NCI-H2196 (cell line): Measurements from ENCODE around the gene PFDN4.

Source experiments
- DNase-seq: peaks from one replicate; lab custom pipeline; 2025; ENCODE audit not compliant: unreplicated experiment; lab: John Stamatoyannopoulos, UW

Gene PFDN4, protein sequence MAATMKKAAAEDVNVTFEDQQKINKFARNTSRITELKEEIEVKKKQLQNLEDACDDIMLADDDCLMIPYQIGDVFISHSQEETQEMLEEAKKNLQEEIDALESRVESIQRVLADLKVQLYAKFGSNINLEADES

DNA sequence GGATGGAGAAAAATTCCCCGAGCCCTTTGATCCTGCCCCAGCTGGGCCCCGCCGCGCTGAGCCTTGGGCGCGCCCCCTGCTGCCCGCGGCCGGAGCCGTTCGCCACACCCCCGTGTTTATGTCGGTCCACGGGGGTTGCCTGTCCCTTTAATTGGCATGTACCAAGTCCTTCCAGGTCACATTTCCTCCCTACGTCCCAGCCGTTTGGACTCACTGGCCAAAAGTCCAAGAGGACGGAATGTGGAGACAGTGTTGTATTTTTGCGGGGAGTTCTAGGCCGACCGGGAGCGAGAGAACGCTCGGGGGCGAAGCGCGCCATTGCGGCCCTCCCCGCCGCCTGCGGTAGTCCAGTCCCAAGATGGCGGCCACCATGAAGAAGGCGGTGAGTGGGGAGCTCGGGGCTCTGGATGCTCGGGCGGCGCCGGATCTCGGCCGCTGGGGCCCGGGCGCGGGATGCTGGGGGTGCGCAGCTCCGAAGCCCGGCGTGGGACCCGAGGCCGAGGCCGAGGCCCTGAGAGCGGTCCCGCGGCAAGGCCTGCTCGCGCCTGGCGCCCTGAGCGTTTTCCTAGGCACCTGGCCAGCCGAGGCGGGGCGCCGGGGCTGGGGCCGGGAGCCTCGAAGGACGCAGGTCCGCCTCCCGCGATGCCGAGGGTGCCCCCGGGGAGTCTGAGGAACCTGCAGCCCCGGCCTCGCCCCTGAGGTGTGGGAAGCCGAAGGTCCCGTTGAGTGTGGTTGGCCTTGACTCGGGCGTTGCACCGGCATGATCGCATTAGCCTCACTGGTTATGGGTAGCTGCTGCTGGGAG lies at the start of gene PFDN4:
TSS of gene PFDN4 (plus strand) at position 345 of the 805 bp plus-strand sequence. CDS start at position 359, 14 bp downstream.
- peak; percentile 77 for DNase-seq

DNA sequence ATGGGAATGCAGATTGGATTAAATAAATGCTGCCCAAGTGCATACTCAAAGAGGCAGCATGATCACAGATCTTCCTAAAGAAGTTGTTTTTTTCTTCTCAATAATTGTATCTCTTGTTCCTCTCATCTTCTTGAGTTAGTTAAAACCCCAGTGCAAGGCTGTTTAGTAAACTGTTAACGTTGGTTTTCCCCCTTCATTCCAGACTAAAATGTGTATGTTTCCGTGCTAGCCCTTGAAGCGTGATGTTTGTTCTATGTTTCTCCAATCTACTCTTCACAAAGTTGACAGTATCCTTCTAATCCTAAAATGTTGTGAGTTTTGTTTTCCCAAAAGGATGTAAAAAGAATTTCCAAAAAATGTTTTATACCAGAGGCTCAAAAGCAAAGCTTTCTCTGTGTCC lies 49.7 kb upstream of the PFDN4 start:
- DNase-seq = no peak

DNA sequence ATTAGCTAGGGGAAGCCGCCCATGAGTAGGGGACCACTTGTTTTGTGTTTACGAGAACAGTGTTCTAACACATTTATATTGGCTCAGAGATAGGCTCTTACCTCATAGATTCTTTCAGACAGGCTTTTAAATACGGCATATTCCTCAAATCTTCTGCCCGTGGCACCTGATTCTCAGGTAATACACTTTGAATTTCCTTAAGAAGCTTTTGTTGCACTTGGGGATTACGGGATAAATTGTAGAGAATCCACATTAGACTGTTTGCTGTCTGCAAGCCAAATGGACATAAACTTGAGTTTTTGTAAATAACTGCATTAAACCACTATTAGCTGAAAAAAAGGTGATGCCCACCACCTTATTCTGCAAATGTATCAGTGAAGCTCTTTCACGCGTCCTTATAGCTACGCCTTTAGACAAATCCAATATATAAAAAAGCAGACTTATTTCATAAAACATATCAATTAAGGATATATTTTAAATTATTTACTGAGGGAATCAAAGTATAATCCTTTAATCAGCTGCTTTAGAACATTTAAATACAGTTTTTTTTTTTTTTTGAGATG lies 49.0 kb upstream of the PFDN4 start:
- no peak for DNase-seq

DNA sequence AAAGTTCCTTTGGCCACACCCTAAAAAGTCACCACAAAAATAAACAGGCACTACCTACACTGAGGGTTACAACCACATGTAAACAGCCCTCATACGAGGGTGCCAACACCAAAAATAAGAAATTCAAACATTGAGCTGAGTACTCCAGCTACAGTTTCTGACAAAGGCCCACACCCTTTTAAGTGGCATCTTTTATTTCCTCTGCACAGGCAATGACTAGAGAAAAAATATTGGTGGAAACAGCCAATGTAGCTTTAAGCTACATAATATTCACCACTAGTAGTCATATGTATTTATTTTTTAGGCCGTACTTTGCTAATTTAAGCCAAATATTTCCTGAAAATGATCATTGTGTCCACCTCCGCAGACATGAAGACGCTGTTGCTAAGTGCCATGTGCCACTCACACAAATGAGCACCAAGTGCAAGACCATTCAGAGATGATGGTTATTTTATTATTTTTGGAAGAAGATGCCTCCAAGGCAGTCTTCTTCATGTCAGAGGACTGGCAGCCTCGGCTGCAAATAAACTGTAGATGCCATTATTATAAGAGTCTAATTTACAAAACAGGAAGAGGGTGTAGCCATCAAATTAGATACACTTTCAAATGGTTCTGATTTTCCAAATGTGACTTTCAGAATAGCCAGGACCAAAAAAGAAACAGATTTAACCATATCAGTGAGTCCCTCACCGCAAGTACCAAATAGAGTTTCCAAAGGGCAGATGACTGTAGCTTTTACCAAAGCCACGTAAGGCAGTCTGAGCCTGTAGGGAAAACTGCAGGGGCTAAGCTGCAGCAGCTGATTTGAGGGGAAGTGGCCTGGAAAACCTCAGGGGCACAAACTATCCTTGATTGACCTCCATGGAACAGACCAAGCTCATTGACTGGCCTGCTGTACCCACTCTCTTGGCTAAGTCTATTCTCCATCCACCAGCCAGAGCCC lies 47.6 kb upstream of the PFDN4 start:
- no peak for DNase-seq

DNA sequence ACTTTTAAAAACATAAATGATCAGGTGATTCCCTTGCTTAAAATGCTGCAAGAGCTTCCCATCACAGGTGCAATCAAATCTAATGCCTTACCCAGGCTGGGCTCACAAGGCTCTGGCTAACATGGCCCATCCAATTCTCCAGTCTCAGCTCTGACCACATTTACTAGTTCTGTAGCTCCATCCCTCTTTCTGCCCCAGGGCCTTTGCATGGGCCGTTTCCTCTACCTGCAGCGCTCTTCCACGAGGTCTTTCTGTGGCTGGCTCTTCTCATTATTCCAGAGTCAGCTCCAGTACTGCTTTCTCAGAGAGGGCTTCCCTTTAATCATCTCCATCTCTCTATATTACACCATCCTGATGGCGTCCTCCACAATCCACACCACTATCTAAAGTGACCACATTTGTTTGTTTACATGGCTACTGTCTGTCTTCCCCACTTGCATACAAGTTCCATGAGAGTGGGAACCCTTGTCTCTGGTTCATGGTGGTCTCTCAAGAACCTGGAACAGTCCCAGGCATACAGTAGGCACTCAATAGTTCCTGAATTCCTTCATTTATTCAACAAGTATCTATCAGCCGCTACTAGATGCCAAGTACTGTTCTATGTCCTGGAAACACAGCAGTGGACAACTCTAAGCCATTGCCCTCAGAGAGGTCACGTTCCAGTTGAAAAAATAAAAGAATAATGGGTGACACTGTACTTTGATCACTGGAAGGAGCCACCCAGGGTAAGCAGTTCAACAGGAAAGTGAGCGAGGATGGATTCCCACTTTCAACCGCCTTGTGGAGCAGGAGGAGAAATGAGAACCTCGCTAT lies 46.7 kb upstream of the PFDN4 start:
- no peak for DNase-seq

DNA sequence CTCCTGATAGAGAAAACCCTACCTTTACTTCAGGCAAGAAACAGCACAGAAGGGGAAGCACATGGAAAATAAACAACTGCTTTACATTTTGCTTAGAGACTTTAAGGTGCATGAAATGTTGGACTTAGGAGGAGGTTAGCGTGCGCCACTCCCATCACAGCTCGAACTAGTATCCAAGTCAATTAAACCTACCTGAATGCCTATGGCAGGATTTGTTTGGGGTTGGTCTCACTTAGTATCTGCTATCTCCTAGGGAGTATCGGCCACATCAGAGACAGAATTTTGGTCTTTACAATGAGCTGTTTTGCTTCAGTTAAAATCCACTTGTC lies 46.1 kb upstream of the PFDN4 start:
- DNase-seq = no peak

DNA sequence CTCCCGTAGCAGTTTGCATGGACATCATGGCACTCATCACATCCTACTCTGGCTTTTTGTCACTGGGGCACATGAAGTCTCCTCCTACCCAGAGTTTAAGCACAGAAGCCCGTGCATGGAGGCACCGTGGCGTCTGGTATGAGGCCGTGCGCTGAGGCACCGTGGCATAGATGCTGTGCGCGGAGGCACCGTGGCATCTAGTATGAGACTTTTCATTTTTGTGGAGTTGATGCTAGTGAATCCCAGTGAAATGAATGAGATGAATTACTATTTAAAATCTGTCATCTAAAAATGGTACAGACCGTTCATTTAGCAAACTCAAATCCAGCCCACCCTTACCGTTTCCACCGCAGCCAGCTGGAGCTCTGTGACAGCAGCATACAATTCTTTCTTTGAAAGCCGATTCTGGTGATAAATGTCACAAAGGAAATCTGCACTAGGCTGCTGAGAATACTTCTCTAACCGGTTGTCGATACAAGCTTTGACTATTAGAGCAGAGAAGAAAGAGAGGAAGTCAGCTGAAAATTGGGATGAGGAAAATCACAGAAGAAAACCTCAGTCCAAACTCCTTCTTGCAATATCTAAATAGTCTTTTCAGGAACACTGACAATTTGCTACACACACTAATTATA lies 45.4 kb upstream of the PFDN4 start:
- DNase-seq = no peak

DNA sequence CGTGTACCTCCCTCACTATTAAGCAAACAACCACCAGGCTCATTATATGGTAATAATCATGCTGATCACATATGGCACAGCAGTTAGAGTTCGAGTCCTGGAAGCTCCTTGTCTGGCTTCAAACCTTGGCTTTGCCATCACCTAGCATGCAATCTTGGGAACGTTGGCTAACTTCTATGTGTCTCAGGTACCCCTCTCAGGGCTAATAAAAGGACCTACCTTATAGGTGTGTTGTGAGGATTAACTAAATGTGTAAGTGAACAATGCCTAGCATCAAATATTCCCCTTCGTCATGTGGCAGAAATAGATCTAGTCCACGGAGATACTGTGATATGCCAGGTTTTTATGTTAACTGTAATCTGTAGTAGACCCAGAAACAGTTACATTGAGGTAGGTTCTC lies 44.5 kb upstream of the PFDN4 start:
- DNase-seq = no peak

DNA sequence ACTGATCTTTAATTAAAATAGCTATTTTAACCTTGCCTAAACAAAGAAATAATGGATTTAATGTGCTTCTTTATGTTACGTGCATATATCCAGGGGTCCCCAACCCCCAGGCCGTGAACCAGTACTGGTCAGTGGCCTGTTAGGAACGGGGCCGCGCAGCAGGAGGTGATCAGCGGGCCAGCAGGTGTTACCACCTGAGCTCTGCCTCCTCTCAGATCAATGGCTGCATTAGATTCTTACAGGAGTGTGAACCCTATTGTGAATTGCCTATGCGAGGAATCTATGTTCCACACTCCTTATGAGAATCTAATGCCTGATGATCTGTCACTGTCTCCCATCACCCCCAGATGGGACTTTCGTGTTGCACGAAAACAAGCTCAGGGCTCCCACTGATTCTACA lies 42.9 kb upstream of the PFDN4 start:
- no peak for DNase-seq

DNA sequence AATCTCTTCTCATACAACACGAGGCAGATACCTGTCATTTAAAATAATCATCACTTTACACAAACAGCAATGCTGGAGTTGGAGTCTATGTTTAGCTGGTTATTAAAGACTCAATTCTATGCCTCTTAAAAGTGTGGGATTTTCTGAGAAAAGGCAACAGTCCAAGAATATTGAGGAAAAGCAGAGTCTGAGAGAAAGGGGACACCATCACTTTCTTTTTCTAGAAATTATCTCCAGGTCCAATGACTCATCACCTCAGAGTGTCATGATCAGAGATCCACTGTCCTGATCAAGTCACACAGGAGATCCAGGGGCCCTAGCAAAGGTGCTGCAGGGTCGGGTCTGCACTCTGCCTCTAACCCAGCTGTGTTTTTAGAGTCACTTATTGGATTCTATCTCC lies 42.1 kb upstream of the PFDN4 start:
- DNase-seq = no peak

DNA sequence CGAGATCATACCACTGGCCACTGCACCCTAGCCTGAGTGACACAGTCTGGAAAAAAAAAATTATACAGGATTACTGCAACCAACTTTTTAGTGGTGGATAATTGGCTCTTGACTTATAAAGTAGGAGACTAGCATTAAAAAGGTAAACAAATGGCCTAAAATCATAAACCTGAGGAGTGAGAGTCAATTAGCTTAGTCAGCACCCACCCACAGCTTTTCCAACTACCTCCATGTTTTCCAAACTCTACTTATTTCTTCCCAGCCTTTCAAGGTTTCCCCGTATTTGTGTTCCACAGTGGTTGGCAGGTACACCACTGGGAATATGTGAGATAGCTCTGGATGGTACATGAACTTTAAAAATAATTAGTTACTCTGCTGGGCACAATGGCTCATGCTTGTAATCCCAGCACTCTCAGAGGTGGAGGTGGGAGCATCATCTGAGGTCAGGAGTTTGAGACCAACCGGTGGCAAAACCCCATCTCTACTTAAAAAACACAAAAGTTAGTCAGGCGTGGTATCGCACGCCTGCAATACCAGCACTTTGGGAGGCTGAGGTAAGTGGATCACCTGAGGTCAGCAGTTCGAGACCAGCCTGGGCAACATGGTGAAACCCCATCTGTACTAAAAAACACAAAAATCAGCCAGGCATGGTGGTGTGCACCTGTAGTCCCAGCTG lies 40.8 kb upstream of the PFDN4 start:
- no peak for DNase-seq

DNA sequence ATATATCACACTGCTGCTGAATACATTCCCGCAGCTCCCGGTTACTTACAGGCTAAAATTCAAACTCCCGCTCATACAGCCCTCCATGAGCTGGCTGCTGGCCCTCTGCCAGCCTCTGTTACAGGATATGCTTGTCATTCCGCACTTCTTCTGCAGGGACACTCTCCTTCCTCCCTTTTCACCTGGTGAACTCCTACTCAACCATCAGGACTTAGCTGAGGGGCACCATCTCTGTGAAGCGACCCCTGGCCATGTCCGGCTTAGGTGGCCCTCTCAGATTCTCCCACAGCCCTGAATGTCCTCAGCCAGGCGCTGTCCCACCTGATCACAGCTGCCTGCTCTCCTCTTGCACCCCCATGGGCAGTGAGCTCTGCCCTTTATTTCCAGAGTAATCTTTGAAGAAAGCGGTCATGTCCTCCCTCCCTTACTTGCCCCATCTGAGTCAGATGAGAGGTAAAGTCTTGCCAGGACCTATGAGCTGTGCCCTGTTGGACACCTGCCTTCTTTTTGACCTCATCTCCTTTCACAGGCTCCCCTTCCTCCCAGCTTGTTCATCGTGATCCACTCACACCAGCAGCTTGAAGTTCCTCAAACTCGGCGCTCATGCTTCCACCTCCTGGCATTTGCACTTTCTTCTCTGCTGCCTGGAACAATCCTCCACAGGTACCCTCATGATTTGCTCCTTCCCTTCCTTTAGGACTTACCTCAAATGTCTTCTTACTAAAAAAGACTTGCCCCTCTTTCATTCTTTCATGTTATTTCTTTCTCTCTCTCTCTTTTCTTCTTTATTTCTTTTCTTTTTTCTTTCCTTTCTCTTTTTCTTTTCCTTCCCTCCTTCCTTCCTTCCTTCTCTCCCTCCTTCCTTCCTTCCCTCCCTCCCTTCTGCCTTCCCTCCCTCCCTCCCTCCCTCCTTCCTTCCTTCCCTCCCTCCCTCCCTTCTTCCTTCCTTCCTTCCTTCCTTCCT lies 39.7 kb upstream of the PFDN4 start:
- no peak for DNase-seq

DNA sequence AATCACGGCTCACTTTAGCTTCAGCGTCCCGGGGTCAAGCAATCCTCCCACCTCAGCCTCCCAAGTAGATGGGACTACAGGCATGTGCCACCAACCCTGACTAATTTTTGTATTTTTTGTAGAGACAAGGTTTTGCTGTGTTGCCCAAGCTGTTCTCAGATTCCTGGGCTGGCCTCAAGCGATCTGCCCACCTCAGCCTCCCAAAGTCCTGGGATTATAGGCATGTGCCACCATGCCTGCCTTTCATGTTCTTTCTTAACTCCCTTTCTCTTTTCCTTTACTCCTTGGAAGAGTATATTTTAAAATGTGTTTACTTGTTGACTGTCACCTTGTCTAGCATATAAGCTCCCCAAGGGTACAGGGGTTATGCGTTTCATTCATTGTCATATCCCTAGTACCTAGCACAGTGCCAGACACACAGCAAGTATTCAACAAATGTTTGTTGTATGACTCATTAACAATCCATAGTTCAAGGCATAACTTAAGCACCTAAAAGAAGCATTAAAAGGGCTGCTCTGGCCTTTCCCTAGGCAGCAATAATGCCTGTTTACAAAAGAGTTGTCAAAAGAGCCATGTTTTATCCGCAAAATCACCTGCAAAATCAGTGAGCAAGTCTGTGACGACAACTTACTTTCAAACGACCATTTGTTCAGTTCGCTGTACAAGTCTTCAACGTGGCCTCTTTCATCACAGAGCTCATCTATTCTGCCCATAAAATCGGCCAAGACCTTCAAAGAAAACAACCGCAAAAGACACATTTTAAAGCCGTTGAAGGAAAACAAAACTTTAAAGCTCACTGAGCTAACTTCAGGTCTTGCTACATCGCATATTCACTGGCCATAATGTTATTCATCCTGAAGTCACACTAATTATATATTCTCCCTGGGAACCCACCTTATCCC lies 38.7 kb upstream of the PFDN4 start:
- no peak for DNase-seq

DNA sequence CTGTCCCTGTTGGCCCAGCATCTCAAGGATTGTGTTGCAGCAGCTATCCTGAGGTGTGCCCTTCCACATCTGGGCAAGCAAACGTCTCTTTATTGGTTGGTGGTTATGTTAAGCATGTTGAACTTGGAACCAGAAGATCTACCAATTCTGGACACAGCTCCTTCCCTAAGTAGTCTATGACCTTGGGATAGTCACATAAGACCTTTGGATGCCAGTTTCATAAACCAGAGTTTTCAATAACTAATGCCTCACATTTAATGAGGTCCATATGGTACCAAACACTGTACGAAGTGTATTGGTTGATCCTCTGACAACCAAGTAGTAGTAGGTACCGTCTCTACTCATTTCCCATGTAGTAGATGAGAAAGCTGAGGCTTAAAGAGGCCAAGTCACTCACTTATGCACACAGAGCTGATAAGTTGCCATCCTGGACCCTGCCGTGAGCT lies 37.8 kb upstream of the PFDN4 start:
- DNase-seq = no peak

DNA sequence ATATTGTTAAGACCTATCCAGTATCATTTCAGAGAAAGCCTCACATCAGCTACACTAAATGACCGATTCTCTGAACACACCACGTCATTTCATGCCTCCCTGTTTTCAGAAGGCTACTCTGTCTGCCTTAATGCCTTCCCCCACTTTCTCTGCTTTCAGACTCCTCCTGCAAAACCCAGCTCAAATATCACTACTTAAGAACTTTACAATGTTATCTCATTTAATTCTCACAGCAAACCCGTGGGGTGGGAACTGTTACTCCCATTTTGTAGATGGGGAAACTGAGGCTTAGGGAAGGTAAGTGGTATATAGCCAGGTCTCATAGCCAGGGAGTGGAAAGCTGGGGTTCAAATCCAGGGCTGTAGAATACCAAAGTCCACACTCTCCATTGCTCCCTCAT lies 36.9 kb upstream of the PFDN4 start:
- DNase-seq = no peak

DNA sequence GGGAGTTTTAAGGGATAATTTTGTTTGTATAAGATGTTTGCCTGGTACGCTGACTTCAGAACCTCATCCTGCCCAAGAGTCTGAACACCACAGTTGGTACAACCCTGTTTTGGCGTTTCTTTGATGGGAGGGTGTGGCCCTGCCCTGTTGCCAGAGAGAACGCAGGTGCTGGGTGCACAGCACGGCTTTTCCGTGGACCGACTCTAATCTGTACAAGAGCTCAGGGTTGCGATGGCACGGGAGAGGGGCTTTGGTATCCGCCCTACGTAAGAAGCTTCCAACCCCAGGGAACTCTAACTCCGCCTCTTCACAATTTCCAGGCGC lies 35.4 kb upstream of the PFDN4 start:
- DNase-seq = no peak

DNA sequence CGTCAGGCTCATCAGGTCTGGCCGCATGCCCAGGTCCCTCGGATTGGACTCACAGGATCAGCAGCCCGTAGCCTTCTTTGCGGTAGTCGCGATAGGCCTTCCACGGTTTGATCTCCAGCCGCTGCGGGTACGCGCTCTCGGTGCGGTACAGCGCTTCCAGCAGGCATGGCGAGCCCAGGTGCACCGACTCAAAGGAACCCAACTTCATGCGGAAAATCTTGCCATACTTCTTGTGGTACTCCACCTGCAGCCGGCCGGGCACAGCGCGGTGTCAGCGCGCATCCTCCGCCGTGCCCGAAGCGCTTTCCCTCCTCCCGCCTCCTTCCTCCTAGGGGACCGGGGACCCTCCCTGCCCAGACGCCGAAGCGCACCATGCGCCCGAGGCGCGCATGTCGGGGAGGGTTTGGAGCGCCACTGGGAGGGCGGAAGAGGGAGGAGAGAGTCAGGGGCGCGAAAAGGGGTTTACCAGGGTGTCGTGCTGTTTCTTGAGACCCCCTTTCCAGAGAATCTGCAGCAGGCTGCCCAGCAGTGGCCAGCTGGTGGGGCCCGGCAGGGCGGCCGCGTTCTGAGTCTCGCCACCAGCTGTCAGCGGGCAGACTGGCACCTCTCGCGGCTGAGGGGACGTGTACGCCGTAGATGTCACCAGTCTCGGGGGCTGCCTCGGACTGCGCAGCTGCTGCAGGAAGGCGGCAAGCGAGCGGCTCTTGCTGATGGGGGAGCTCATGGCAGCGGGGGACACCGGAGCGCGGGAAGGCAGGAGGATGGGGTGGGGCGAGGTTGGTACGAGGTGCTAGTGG lies 34.8 kb upstream of the PFDN4 start:
- DNase-seq = peak; percentile 22
